H1 (cell line): Measurements from ENCODE around the gene BCAS2. TPM values are rescaled to one million over a fixed set of nuclear protein-coding genes. Genes with fewer than 3 reads are reported as not detected.

Experiments used
- CTCF ChIA-PET: fragments of 300-600 bp; sonication (Branson Sonifier 250); formaldehyde crosslinking; loops from one replicate; lab custom pipeline; 2021; ENCODE audit not compliant: partially characterized antibody; lab: Charles Lee
- POLR2A ChIA-PET: fragments of 300-600 bp; sonication (Branson Sonifier 250); formaldehyde crosslinking; loops from one replicate; lab custom pipeline; 2021; ENCODE audit warnings: inconsistent platforms; ENCODE audit not compliant: partially characterized antibody; lab: Charles Lee
- DNase-seq, 2 experiments: peaks; one replicate each; pipeline versions ENCODE4 v3.0.0 to v3.0.0-alpha.2; 2010 to 2022; ENCODE audit warnings: low spot score in 2 of 2, low read depth in 1 of 2, mixed read lengths in 1 of 2
- FAIRE-seq: peaks from 2 replicates; lab custom pipeline; 2011; peaks lifted over from hg19 to GRCh38; lab: Jason Lieb, UNC
- H2AFZ ChIP-seq: 2 replicates; pipeline ENCODE4 v1.8.1; 2012; ENCODE audit warnings: low read length, inconsistent platforms
- H2AK5ac ChIP-seq: 2 replicates; pipeline ENCODE4 v1.6.1; 2013; ENCODE audit warnings: low read depth, low read length
- H2BK120ac ChIP-seq: replicated peaks from 2 replicates; pipeline ENCODE3; 2013; ENCODE audit warnings: low read depth, low read length, inconsistent platforms
- H2BK12ac ChIP-seq: 2 replicates; pipeline ENCODE4 v1.6.1; 2013; ENCODE audit warnings: low read depth, low read length
- H2BK15ac ChIP-seq: 2 replicates; pipeline ENCODE4 v1.6.1; 2013; ENCODE audit warnings: low read length
- H2BK20ac ChIP-seq: 2 replicates; pipeline ENCODE4 v1.6.1; 2013; ENCODE audit warnings: low read length
- H2BK5ac ChIP-seq: 2 replicates; pipeline ENCODE4 v1.6.1; 2013; ENCODE audit warnings: low read depth, low read length
- H3K14ac ChIP-seq: 2 replicates; pipeline ENCODE4 v1.6.1; 2013; ENCODE audit warnings: inconsistent platforms; ENCODE audit not compliant: insufficient read length
- H3K18ac ChIP-seq: 2 replicates; pipeline ENCODE4 v1.6.1; 2013; ENCODE audit warnings: low read length; ENCODE audit errors: extremely low read depth
- H3K23ac ChIP-seq: 2 replicates; pipeline ENCODE4 v1.6.1; 2013; ENCODE audit warnings: inconsistent platforms; ENCODE audit not compliant: insufficient read length
- H3K23me2 ChIP-seq: 2 replicates; pipeline ENCODE4 v1.6.1; 2013; ENCODE audit warnings: low read depth, low read length
- H3K27ac ChIP-seq: 2 replicates; pipeline ENCODE4 v1.6.1; 2011; ENCODE audit warnings: low read depth, low read length, inconsistent platforms
- H3K27me3 ChIP-seq, 4 experiments: replicated peaks in 1 of 4; 1 replicate in 1 of 4; 2 replicates in 3 of 4; pipeline versions ENCODE4 v1.6.1 to v1.8.1; 2011 to 2013; ENCODE audit warnings: low read length in 3 of 4, mild to moderate bottlenecking in 3 of 4, inconsistent platforms in 2 of 4, mixed read lengths in 2 of 4, moderate library complexity in 1 of 4; ENCODE audit not compliant: control insufficient read depth in 3 of 4, insufficient read depth in 3 of 4; ENCODE audit errors: extremely low read depth in 1 of 4
- H3K36me3 ChIP-seq, 4 experiments: 2 replicates each; pipeline versions ENCODE4 v1.6.1 to v1.8.1; 2011 to 2013; ENCODE audit warnings: mild to moderate bottlenecking in 4 of 4, low read length in 3 of 4, moderate library complexity in 2 of 4, control low read depth in 1 of 4, inconsistent platforms in 1 of 4; ENCODE audit not compliant: insufficient read depth in 4 of 4, control insufficient read depth in 2 of 4
- H3K4ac ChIP-seq: replicated peaks from 2 replicates; pipeline ENCODE3; 2013; ENCODE audit warnings: low read length, low read depth, mixed read lengths, inconsistent platforms; ENCODE audit not compliant: insufficient read length
- H3K4me1 ChIP-seq, 4 experiments: replicated peaks in 1 of 4; 1 replicate in 1 of 4; 2 replicates in 3 of 4; pipeline versions ENCODE4 v1.6.1 to v1.8.1; 2011 to 2013; ENCODE audit warnings: low read length in 3 of 4, inconsistent platforms in 2 of 4, mixed read lengths in 1 of 4; ENCODE audit not compliant: insufficient read depth in 4 of 4, control insufficient read depth in 3 of 4
- H3K4me2 ChIP-seq, 2 experiments: 2 replicates each; pipeline versions ENCODE4 v1.6.1 to v1.8.1; 2011 to 2013; ENCODE audit warnings: low read depth in 2 of 2, low read length in 2 of 2, control low read depth in 1 of 2, inconsistent platforms in 1 of 2, mild to moderate bottlenecking in 1 of 2; ENCODE audit not compliant: insufficient read depth in 1 of 2
- H3K4me3 ChIP-seq, 4 experiments: fragments of 200-600, 300-600 bp in 1 of 4; sonication (generic), shearing (Covaris generic), sonication (Bioruptor Twin) in 1 of 4; 2 replicates each; pipeline versions ENCODE4 v1.5.1 to v1.8.1; 2011 to 2016; ENCODE audit warnings: low read length in 4 of 4, low read depth in 3 of 4, control low read depth in 2 of 4, inconsistent platforms in 2 of 4, mild to moderate bottlenecking in 2 of 4, mixed read lengths in 1 of 4, moderate library complexity in 1 of 4; ENCODE audit not compliant: insufficient read depth in 2 of 4; ENCODE audit errors: extremely low read depth in 1 of 4
- H3K56ac ChIP-seq: replicated peaks from 2 replicates; pipeline ENCODE3; 2013; ENCODE audit warnings: low read depth, mild to moderate bottlenecking, mixed read lengths, low read length, inconsistent platforms; ENCODE audit not compliant: insufficient read length
- H3K79me1 ChIP-seq: 2 replicates; pipeline ENCODE4 v1.6.1; 2013; ENCODE audit warnings: low read depth, low read length, control low read depth
- H3K79me2 ChIP-seq, 2 experiments: 2 replicates each; pipeline versions ENCODE4 v1.6.1 to v1.8.1; 2012 to 2013; ENCODE audit warnings: low read length in 2 of 2, mild to moderate bottlenecking in 2 of 2, inconsistent platforms in 1 of 2; ENCODE audit not compliant: insufficient read depth in 2 of 2, control insufficient read depth in 1 of 2
- H3K9ac ChIP-seq, 4 experiments: replicated peaks in 1 of 4; 1 replicate in 1 of 4; 2 replicates in 3 of 4; pipeline versions ENCODE4 v1.6.1 to v1.8.1; 2011 to 2013; ENCODE audit warnings: low read depth in 3 of 4, low read length in 3 of 4, control low read depth in 2 of 4, mild to moderate bottlenecking in 2 of 4, moderate library complexity in 2 of 4, inconsistent platforms in 1 of 4; ENCODE audit errors: extremely low read depth in 1 of 4
- H3K9me3 ChIP-seq, 2 experiments: 2 replicates each; pipeline versions ENCODE4 v1.6.1 to v1.8.1; 2012 to 2013; ENCODE audit warnings: mild to moderate bottlenecking in 2 of 2, moderate library complexity in 2 of 2, control low read depth in 1 of 2, inconsistent platforms in 1 of 2, low read depth in 1 of 2, low read length in 1 of 2, mixed read lengths in 1 of 2; ENCODE audit not compliant: insufficient read depth in 2 of 2
- H4K20me1 ChIP-seq, 2 experiments: replicated peaks in 1 of 2; 2 replicates each; pipeline versions ENCODE3 to v1.8.1; 2011 to 2013; ENCODE audit warnings: inconsistent platforms in 2 of 2, low read length in 2 of 2, mild to moderate bottlenecking in 1 of 2; ENCODE audit not compliant: insufficient read depth in 2 of 2, control insufficient read depth in 1 of 2
- H4K5ac ChIP-seq: 2 replicates; pipeline ENCODE4 v1.6.1; 2013; ENCODE audit warnings: low read length, low read depth, mixed read lengths, inconsistent platforms; ENCODE audit not compliant: insufficient read length
- H4K8ac ChIP-seq: 2 replicates; pipeline ENCODE4 v1.8.0; 2013; ENCODE audit warnings: mild to moderate bottlenecking, moderate library complexity, low read length, inconsistent platforms; ENCODE audit not compliant: insufficient read depth; ENCODE audit errors: extremely low read depth
- H4K91ac ChIP-seq: replicated peaks from 2 replicates; pipeline ENCODE3; 2013; ENCODE audit warnings: low read length, mixed read lengths, inconsistent platforms; ENCODE audit not compliant: insufficient read length
- BACH1 ChIP-seq: IDR thresholded peaks from 2 replicates; pipeline ENCODE4 v1.6.1; 2012; ENCODE audit warnings: low read length, improper control_type of control experiment
- CBX5 ChIP-seq: fragments of 300-800, 300-1000 bp; sonication (generic); IDR thresholded peaks from 2 replicates; pipeline ENCODE4 v1.7.1; 2016; ENCODE audit warnings: antibody characterized with exemption, low read length, low read depth
- CHD2 ChIP-seq: IDR thresholded peaks from 2 replicates; pipeline ENCODE4 v1.6.1; 2012; ENCODE audit warnings: low read length, improper control_type of control experiment
- CREB1 ChIP-seq: IDR thresholded peaks from 2 replicates; pipeline ENCODE4 v1.6.1; 2012; ENCODE audit warnings: inconsistent platforms
- FOSL1 ChIP-seq: IDR thresholded peaks from 2 replicates; pipeline ENCODE4 v1.6.1; 2011; ENCODE audit warnings: mild to moderate bottlenecking, low read depth, low read length, moderate library complexity; ENCODE audit not compliant: insufficient read depth
- GABPA ChIP-seq: IDR thresholded peaks from 2 replicates; pipeline ENCODE4 v1.6.1; 2011; ENCODE audit warnings: mild to moderate bottlenecking, low read length, moderate library complexity, borderline replicate concordance; ENCODE audit not compliant: insufficient read depth
- NANOG ChIP-seq: IDR thresholded peaks from 2 replicates; pipeline ENCODE4 v1.6.1; 2011; ENCODE audit warnings: low read length, low read depth, mild to moderate bottlenecking, inconsistent platforms; ENCODE audit not compliant: insufficient read depth, poor library complexity, severe bottlenecking
- POLR2AphosphoS5 ChIP-seq: IDR thresholded peaks from 2 replicates; pipeline ENCODE4 v1.6.1; 2011; ENCODE audit warnings: low read depth, low read length
- RAD21 ChIP-seq, 2 experiments: IDR thresholded peaks in 1 of 2; conservative IDR thresholded peaks in 1 of 2; 2 replicates each; pipeline ENCODE4 v1.6.1; 2011; ENCODE audit warnings: low read depth in 2 of 2, low read length in 2 of 2, improper control_type of control experiment in 1 of 2, inconsistent platforms in 1 of 2, mild to moderate bottlenecking in 1 of 2, moderate library complexity in 1 of 2
- SAP30 ChIP-seq: fragments of 300-600 bp; sonication (generic); IDR thresholded peaks from 2 replicates; pipeline ENCODE4 v1.7.1; 2012; ENCODE audit warnings: low read length, moderate library complexity, mild to moderate bottlenecking, inconsistent platforms; ENCODE audit not compliant: insufficient read depth, insufficient replicate concordance
- TAF7 ChIP-seq: optimal IDR thresholded peaks from 2 replicates; pipeline ENCODE3; 2011; ENCODE audit warnings: low read depth, mild to moderate bottlenecking, inconsistent platforms, low read length, moderate library complexity, borderline replicate concordance
- WGBS, 2 experiments: shearing (Covaris generic) in 1 of 2; methylation state at CpG; one replicate each; pipeline versions ENCODE4 v1.1.6 to v1.1.7; 2013 to 2015; ENCODE audit warnings: low lambda C conversion rate in 2 of 2, mixed read lengths in 2 of 2, inconsistent platforms in 1 of 2, low coverage in 1 of 2, missing lambda C conversion rate in 1 of 2; ENCODE audit not compliant: insufficient replicate concordance in 2 of 2, insufficient coverage in 1 of 2, insufficient read length in 1 of 2; ENCODE audit errors: extremely low coverage in 1 of 2, missing lambda C conversion rate in 1 of 2; 5-methylcytosine and 5-hydroxymethylcytosine counted together
- polyA plus RNA-seq, 7 experiments: library from polyadenylated mRNA; depleted of rRNA in 3 of 7; stranded (reverse) in 5 of 7; unstranded in 2 of 7; fragments of >200 nt in 5 of 7; fragments of 200-250 nt in 2 of 7; gene quantifications; 1 replicate in 5 of 7; 2 replicates in 1 of 7; 4 replicates in 1 of 7; pipeline versions ENCODE4 v1.2.1 to v1.2.3, GENCODE V29; 2011 to 2013; ENCODE audit warnings: missing spikeins in 2 of 7, mixed read lengths in 2 of 7
- total RNA-seq: library from RNA; stranded (reverse); fragmentation: NEBNext Ultra II Directional; extraction: Animal tissue kit (Norgen Biotek cat#: 25700); gene quantifications from 2 replicates; pipeline ENCODE4 v1.2.1, GENCODE V29; 2021

The BCAS2 gene
- total and polyA plus RNA-seq, 2 of the 8 experiments (the other 6 are each of a cell fraction or from before 2014, with no cell fraction given): 18.0 to 52.2 TPM

- Histone ChIP-seq H3K27ac (no peak overlapping the region), H3K79me1 (no peaks in the 10 kb centered on the region), H3K23ac (no peak overlapping the region), H2AFZ (no peak overlapping the region), H3K9me3 (no peaks in the 10 kb centered on the region), H3K14ac (no peak overlapping the region), H2AK5ac (no peak overlapping the region), H4K5ac (no peak overlapping the region), H3K9ac (no peak overlapping the region), H4K8ac (no peak overlapping the region), H2BK12ac (no peak overlapping the region), H4K91ac (no peak overlapping the region), H2BK20ac (no peak overlapping the region), H3K4me2 (no peak overlapping the region), H3K36me3 (no peaks in the 10 kb centered on the region), H3K79me2 (no peaks in the 10 kb centered on the region), H3K4me1 (no peaks in the 10 kb centered on the region), H2BK5ac (no peak overlapping the region), H3K4me3 (no peak overlapping the region), H3K27me3 (no peaks in the 10 kb centered on the region), H3K4ac (no peak overlapping the region), H2BK120ac (no peak overlapping the region), H2BK15ac (no peak overlapping the region), H3K56ac (no peak overlapping the region), H4K20me1 (peaks cover 0 to 2% of the 10 kb centered on the region in 2 experiments), H3K18ac (no peak overlapping the region), H3K23me2 (no peaks in the 10 kb centered on the region)
- FAIRE-seq: no peak
- ChIA-PET POLR2A (no interaction called here), CTCF (no interaction called here)
- 85% methylated on average over 3 of the region's 3 CpGs; no CpG with 5 or more reads in 1 of the 2 experiments for WGBS, 2 experiments
- no peak for DNase-seq
- TF ChIP-seq CREB1 (no peak), FOSL1 (no peak), NANOG (no peak), RAD21 (IDR thresholded peaks at IDR 0.05 in 1 of 2, conservative IDR thresholded peaks at IDR 0.05 in 1 of 2; ENCODE audit: low read depth in 2 of 2, low read length in 2 of 2) (no peak), SAP30 (no peak), CBX5 (no peak), CHD2 (no peak), GABPA (no peak), POLR2AphosphoS5 (no peak), TAF7 (no peak), BACH1 (no peak)
Observed at GRCh38 chr1:114609026-114609425, 27.6 kb upstream of the BCAS2 start.
